ENCODE results near the gene DARS1.

DARS1 gene

DNA sequence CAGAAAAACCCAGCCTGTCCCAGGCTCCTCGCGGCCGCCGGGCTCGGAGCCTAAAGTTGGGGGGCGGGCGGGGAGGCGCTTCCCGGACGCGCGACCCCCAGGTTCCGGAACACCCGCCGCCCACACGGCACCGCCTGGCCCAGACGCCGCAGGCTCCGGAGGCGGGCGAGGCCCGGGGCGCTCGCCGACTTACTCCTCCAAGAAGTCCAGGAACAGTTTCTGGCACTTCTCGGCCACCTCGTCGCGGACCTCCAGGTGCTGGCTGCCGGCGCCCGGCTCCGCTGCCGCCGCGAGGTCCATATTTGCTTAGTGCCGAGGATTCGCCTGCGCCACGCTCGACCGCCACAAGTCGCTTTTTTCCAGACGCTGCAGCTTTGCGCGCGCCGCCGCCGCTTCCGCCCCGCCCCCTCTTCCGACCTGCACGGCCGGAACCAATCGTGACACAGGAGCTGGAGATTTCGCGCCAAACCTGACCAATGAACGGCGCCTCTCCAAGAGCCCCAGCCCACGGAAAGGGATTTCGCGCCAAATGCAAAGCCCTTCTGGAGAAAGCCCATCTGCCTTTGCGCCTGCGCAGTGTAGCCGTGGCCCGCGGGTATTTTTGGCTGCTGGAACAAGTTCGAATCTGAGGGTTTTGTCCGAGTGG is 109.2 kb downstream of the DARS1 start, which contains the start of gene MCM6:
TSS of gene MCM6 (minus strand) at position 378 of the 646 bp plus-strand sequence. CDS start at position 300, 78 bp downstream.
- Histone ChIP-seq H3K27ac (peak within 1 kb of the TSS; percentile 90), H3K4me3 (peak within 1 kb of the TSS; percentile 74), H3K4me1 (peaks cover 33% of the 10 kb centered on the region), H3K9ac (peak within 1 kb of the TSS; percentile 87), H3K36me3 (peaks cover 29% of the 10 kb centered on the region), H3K27me3 (no peaks in the 10 kb centered on the region), H4K20me1 (peaks cover 34% of the 10 kb centered on the region), H3K4me2 (peak within 1 kb of the TSS; percentile 85), H3K9me3 (no peaks in the 10 kb centered on the region)
- TF ChIP-seq Cebpa-rat (IDR thresholded peaks at IDR 0.05), result no peak

DNA sequence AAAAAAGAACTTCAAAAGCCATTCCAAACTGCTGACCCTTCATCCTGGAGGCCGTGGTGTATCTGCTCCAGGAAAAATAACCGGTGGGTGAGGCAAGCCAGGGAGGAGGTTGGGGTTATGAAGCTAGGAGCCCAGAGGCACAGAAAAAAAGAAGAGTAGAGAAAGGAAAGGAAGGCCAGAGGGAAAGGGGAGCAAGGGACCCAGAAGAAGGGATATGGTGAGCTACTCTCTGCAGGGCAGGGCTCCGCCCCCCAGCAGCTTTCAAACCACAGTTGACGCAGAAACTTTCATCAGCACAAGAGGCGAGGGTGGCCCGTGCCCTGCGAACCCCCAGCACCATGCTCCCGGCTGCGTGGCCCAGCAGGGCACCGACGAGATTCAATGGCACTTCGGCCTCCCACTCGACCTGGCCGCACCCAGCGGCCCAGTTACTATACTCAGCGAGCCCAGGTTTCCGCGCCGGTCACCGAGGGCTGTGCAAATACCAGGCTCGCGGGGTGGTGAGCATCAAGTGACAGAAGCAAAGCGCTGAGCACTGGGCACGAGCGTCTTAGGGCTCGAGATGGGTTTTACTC is 109.8 kb downstream of the DARS1 start:
- peak overlapping the region; percentile 87 for H3K9ac ChIP-seq
- H3K4me3 ChIP-seq, result peak overlapping the region; percentile 74
- no peaks in the 10 kb centered on the region for H3K27me3 ChIP-seq
- H3K27ac ChIP-seq, result peak overlapping the region; percentile 90
- no peak for TF ChIP-seq Cebpa-rat (IDR thresholded peaks at IDR 0.05)
- H3K36me3 ChIP-seq, result peaks cover 35% of the 10 kb centered on the region
- H3K4me2 ChIP-seq, result peak overlapping the region; percentile 85
- H4K20me1 ChIP-seq, result peaks cover 40% of the 10 kb centered on the region
- H3K9me3 ChIP-seq, result no peaks in the 10 kb centered on the region
- H3K4me1 ChIP-seq, result peaks cover 33% of the 10 kb centered on the region

DNA sequence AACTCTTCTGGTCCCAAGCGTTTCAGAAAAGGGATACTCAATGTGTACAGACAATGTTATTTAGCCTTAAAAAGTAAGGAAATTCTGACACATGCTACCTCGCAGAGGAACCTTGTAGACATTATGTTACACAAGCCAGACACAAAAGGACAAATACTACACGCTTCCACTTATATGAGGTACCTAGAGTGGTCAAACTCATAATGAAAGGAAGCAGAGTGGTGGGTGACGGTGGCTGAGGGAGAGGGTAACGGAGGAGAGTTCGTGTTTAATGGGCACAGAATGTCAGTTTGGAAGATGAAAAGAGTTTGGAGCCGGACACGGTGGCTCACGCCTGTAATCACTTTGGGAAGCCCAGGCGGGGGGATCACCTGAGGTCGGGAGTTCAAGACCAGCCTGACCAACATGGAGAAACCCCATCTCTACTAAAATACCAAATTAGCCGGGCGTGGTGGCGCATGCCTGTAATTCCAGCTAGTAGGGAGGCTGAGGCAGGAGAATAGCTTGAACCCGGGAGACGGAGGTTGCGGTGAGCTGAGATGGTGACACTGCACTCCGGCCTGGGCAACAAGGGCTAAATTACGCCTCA is 110.6 kb downstream of the DARS1 start:
- Histone ChIP-seq H4K20me1 (peaks cover 46% of the 10 kb centered on the region), H3K4me3 (peak overlapping the region; percentile 74), H3K36me3 (peaks cover 42% of the 10 kb centered on the region), H3K27ac (no peak overlapping the region; the same call in 1 of the 2 replicates), H3K9ac (peak overlapping the region; percentile 87), H3K27me3 (no peaks in the 10 kb centered on the region), H3K4me2 (peak overlapping the region; percentile 85), H3K4me1 (peaks cover 33% of the 10 kb centered on the region), H3K9me3 (no peaks in the 10 kb centered on the region)
- TF ChIP-seq Cebpa-rat (IDR thresholded peaks at IDR 0.05), result no peak

DNA sequence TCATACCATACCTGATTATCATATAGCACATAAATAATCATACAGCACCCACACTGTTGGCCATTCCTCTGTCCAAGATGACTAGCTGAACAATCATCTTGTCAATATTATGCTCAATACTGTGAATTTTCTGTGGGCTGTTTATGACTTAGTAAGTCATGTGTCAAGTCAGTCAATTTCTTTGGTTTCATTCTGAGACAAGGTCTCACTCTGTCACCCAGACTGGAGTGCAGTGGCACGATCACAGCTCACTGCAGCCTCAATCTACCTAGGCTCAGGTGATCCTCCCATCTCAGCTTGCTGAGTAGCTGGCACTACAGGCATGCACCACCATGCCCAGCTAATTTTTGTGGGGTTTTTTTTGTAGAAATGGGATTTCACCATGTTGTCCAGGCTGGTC is 114.9 kb downstream of the DARS1 start:
- Histone ChIP-seq H3K4me1 (peaks cover 24% of the 10 kb centered on the region), H3K36me3 (peaks cover 82% of the 10 kb centered on the region), H4K20me1 (peaks cover 68% of the 10 kb centered on the region), H3K4me3 (no peak overlapping the region), H3K9ac (no peak overlapping the region), H3K4me2 (no peak overlapping the region), H3K27ac (no peak overlapping the region), H3K9me3 (no peaks in the 10 kb centered on the region), H3K27me3 (no peaks in the 10 kb centered on the region)
- no peak for TF ChIP-seq Cebpa-rat (IDR thresholded peaks at IDR 0.05)

DNA sequence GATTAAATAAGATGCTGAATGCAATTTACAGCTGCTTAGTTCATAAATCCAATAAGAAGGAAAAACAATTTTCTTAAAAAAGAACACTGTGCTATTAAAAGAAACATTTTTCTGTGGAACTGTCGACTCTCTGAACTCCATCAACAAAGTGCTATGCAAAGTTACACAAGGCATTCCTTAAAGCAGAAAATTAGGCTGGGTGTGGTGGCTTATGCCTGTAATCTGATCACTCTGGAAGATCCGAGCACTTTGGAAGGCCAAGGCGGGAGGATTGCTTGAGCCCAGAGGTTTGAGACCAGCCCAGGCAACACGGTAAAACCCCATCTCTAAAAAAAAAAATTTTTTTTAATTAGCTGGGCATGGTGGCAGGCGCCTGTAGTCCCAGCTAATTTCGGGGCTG is 122.2 kb downstream of the DARS1 start:
- Histone ChIP-seq H3K27me3 (no peaks in the 10 kb centered on the region), H3K4me3 (no peak overlapping the region), H3K9ac (no peak overlapping the region), H3K36me3 (peaks cover 94% of the 10 kb centered on the region), H3K4me2 (no peak overlapping the region), H3K27ac (no peak overlapping the region), H3K4me1 (no peaks in the 10 kb centered on the region), H4K20me1 (peaks cover 43% of the 10 kb centered on the region; the same call in 1 of the 2 replicates), H3K9me3 (no peaks in the 10 kb centered on the region)
- no peak for TF ChIP-seq Cebpa-rat (IDR thresholded peaks at IDR 0.05)

DNA sequence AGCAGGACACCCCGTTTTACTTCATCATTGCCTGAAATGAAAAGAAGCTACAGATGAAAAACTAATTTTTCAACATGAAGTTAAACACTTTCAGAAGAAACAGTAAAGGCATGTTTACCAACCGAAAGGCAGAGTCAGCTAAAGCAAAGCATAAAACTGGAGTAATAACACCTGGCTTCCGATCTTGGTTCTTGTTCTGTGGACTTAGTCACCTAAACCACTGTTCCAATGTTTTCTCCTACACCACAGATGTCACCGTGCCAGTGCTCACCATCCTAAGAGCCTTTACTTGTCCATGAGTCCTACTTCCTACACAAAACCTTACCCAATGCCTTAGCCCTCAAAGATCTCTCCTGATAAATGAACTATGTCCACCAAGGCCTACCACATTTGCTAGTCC is 122.7 kb downstream of the DARS1 start:
- no peak overlapping the region for H3K4me2 ChIP-seq
- H3K36me3 ChIP-seq, result peaks cover 95% of the 10 kb centered on the region
- peaks cover 41% of the 10 kb centered on the region; the same call in 1 of the 2 replicates for H4K20me1 ChIP-seq
- TF ChIP-seq Cebpa-rat (IDR thresholded peaks at IDR 0.05), result no peak
- no peaks in the 10 kb centered on the region for H3K4me1 ChIP-seq
- no peak overlapping the region for H3K27ac ChIP-seq
- no peak overlapping the region for H3K4me3 ChIP-seq
- no peaks in the 10 kb centered on the region for H3K9me3 ChIP-seq
- H3K9ac ChIP-seq, result no peak overlapping the region
- H3K27me3 ChIP-seq, result no peaks in the 10 kb centered on the region
